NCI-H1694 (cell line): Measurements from ENCODE around the gene ZDHHC7.
"Not testable (repeated sequence)": the region's sequence is repeated elsewhere in the genome, so short reads cannot be mapped to it uniquely, and the experiment has no call there.

Experiments
- DNase-seq: peaks from one replicate; lab custom pipeline; 2025; lab: John Stamatoyannopoulos, UW

ZDHHC7 gene

DNA sequence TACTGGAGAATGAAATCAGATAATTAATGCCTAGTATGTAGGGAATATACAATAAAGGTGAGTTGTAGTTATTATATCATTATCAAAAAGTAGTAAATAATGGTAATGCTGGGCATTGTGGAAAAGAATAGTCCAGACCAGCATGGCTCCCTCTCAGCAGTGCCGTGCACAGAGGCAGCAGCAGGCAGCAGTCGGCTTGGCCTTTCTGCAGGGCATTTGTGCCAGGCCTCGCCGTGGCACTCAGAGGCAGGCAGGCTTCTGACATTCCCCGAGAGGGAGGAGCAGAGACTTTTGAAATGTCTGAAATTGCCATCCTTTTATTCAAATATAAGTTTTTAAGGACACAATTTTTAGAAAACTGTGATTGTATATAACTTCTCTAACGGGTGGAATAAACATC lies 31.3 kb upstream of the ZDHHC7 start:
- no peak for DNase-seq

DNA sequence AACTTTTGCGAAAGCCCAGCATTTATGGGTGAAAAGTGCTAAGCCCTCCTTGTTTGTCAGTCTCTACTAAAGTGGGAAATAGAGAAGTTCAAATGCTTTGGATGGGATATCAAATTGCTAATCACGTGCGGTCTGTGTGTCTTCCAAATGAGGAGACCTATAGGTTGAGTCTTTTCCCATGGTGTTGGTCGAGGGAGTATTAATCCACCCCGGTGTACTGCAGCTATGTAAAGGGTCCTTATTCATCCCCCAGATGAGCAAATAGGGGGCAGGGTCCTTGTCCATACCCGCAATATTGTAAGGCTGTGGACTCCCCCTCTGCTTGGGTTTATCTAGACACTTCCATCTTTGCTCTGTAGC lies 30.8 kb upstream of the ZDHHC7 start:
- no peak for DNase-seq

GRCh38 chr16:85041219-85042166 lies 30.2 kb upstream of the ZDHHC7 start:
- DNase-seq, result peak; percentile 65

- DNase-seq, result no peak
Measured at GRCh38 chr16:85040685-85041084, 29.4 kb upstream of the ZDHHC7 start.

DNA sequence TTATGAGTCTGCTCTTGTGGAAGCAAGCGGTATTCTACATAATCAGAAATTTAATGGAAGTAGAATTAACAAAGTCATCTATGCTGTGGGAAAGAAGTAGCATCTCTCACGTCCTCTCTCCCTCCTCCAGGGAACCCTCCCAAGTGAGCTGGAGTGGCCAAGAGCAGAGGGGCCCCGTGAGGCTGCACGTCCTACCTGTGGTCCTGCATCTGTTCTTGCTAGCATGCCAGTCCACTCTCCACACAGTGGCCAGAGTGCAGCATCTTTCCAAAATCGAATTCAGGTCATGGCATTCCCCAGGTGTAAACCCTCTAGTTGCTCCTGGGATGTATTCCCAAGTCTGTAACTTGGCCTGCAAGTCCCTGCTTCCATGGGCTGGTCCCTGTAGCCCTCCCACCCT lies 26.4 kb upstream of the ZDHHC7 start:
- no peak for DNase-seq

DNA sequence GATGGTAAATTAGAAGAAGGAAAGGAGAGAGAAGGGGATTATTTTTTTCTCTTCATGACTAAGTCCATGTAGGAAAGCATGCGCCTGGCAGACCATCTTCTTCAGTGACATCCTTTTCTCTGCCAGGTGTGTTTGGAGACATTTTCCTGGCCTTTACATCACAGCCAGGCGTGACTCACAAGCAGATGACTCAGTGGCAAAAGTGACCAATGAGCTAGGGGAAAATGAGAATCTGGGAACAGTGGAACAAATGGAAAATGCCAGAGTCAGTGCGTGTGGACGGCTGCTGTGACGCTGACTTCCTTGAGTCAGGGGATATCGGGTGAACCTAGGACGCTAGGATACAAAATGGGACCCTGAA lies 25.7 kb upstream of the ZDHHC7 start:
- DNase-seq, result no peak

- no peak for DNase-seq
Measured at GRCh38 chr16:85036236-85037049, 25.1 kb upstream of the ZDHHC7 start.

DNA sequence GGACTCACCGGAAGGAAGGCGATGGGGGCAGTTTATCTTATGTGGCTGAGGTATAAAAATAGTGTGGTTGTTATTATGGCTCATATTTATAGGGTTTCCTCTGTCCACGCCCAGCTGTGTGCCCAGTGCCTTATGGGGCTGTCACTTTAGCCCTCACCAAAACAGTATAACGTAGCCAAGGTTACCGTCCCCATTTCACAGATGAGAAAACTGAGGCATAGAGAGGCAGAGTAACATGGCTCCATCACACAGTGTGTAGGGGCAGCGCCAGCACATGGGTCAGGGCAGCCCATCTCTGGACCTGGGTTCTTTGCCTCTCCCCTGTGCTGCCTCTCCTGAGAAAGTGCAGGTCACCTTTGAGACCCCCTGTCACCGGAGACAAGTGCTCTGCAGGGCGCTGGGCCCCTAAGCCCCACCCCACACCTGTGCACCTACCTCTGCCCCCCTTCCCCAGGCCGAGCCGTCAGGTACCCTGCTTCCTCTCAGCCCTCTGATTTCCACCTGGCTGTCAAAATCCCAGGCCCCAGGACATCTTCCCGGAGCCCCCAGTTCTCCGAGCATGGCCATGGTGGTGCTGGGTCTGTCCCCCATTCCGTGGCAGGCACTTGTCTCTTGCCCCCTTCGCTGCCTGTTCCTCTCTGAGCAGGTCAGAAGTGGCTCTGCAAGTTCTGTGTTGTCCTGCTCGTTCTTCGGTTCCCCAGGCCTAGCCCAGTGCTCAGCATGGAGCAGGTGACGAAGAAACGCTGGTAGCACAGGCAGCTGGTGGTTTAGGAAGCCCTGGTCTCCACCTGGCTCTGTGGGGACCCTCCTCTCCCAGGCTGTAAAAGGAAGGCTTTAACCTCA lies 23.5 kb upstream of the ZDHHC7 start:
- no peak for DNase-seq

DNA sequence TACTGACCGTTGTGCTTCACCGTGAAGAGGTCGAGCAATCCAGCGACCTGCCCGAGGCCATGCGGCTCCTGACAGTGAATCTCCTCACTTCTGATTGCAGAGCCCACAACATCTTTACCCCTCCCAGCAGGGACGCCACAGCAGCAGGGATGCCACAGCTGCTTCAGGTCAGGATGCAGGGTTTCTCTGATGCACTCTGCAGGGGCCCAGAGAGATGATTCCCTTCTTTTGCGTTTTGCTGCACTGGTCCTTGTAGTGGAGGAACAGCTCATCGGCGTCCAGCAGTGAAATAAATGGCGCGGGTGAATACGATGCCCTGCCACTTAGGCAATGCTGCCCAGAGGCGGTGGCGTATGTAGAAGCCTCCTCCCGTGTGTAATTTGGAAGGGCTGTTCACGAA lies 21.8 kb upstream of the ZDHHC7 start:
- no peak for DNase-seq

- not testable (repeated sequence) for DNase-seq
Measured at GRCh38 chr16:85032187-85032586, 20.9 kb upstream of the ZDHHC7 start.

DNA sequence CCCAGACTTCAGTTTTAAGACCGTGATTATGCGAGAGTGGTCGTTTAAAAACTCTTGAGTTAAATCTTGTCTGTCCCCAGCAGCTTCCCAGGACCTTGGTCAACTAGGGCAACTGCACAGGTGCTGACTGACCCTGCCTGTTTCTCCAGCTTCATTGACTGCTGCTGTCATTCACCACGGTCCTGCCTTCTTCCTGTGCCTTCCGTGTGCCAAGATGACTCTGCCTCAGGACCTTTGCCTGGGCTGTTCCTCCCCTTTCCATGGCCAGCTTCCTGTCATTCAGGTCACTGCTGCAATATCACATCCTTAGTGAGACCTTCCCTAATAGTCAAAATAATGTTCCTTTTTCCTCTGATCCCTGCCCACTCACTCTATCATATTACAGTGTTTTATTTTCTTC lies 20.1 kb upstream of the ZDHHC7 start:
- no peak for DNase-seq

- DNase-seq, result no peak
Measured at GRCh38 chr16:85029981-85030401, 18.7 kb upstream of the ZDHHC7 start.

DNA sequence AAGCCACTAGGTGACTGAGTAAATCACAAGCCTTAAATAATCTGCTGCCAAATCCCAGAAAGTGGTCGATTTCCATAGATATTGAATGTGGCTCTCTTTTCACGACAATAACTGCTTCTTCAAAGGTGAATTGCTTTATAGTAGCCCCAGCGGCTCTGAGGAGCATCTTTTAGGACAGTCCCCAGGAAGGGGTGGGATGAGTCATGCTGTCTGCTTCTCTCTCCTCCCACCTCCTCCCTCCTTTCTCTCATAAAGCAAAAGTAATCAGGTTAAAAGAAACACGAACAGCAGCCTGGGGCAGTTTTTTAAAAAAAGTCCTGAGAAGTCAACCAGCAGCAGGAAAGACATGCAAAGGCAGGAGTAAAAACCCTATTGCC lies 18.1 kb upstream of the ZDHHC7 start:
- DNase-seq, result no peak

- DNase-seq, result no peak
Measured at GRCh38 chr16:85028685-85029407, 17.5 kb upstream of the ZDHHC7 start.

GRCh38 chr16:85027958-85028684 lies 16.8 kb upstream of the ZDHHC7 start:
- no peak for DNase-seq

DNA sequence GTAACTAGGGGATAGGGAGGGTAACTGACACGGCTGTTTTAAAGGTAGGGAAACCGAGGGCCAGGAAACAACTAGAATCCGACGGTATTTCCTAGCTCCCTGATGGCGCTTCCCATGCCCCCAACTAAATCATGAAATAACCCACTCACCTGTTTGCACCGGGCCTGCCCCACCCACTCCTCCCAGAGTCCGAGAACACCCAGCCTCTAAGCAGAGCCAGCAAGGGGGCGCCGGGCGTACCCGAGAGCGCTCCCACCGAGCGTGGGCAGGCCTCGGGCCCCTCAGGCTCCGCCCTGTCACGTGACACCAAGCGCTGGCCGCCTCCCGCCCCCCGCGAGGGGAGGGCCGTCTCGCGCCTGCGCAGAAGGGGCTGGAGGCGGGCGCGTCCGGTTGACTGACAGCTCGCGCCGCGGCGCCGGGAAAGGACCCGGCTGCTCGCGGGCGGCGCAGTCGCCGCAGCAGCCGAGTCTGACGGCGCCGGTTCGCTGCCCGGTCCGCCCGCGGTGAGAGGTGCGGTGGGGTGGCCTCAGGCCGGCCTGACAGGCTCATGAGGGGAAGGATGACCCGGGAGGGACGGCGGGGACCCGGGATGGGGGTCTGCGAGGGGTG lies 16.1 kb upstream of the ZDHHC7 start, which contains the start of gene KIAA0513:
TSS of gene KIAA0513 (plus strand) at position 447 of the 609 bp plus-strand sequence. CDS start 39,277 bp downstream, outside the sequence.
- DNase-seq, result peak; percentile 81

- no peak for DNase-seq
Measured at GRCh38 chr16:85026703-85027102, 15.4 kb upstream of the ZDHHC7 start.

DNA sequence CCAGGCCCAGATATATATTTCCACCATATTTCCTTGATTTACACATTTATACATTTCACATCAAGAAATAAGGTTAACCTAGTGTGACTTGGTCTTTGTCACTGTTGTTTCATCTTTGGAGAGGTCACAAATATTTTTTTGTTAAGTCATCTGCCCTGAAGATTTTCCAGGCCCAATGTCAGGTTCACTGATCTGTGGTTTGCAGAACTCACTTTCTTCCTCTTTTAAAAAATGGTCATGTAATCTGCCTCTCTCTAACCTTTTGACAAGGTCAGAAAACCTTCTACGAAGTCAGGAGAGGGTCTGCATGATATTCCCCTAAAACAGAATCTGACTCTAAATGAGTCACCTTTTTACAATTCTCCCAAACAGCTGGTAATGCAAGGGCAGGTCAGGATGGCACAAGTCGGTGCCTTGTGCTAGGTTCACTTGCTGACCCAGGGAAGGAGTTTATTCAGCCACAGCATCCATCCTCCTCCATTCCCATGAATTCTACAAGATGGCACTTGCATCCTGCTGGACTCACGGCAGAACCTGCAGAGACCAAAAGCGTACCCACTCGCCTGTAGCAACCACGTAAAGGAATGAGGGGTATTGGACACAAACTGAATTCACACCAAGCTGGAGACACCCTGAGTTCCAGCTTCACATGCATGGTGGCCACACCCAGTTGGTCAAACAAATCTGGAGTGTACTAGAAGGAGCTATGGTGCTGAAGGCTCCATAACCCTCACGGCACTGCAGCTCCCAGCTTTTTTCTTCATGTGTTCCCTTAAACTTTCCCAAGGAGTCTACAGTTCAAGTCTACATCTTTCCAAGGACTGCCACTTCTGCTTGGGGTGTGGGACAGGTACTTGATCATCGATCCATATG lies 14.7 kb upstream of the ZDHHC7 start:
- no peak for DNase-seq

GRCh38 chr16:85019659-85020245 lies 8.4 kb upstream of the ZDHHC7 start:
- no peak for DNase-seq
